Pericardium fibroblast (primary cell): ENCODE data around the gene ATXN10. TPM values are rescaled to one million over a fixed set of nuclear protein-coding genes. Genes with fewer than 3 reads are reported as not detected.

Experiments used
- total RNA-seq: library from RNA; depleted of rRNA; stranded (reverse); fragments of >200 nt; gene quantifications from 2 replicates; pipeline ENCODE4 v1.2.3, GENCODE V29; 2015

ATXN10 gene, protein sequence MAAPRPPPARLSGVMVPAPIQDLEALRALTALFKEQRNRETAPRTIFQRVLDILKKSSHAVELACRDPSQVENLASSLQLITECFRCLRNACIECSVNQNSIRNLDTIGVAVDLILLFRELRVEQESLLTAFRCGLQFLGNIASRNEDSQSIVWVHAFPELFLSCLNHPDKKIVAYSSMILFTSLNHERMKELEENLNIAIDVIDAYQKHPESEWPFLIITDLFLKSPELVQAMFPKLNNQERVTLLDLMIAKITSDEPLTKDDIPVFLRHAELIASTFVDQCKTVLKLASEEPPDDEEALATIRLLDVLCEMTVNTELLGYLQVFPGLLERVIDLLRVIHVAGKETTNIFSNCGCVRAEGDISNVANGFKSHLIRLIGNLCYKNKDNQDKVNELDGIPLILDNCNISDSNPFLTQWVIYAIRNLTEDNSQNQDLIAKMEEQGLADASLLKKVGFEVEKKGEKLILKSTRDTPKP
- 89.5 and 103 TPM in 2 replicates for total RNA-seq

DNA sequence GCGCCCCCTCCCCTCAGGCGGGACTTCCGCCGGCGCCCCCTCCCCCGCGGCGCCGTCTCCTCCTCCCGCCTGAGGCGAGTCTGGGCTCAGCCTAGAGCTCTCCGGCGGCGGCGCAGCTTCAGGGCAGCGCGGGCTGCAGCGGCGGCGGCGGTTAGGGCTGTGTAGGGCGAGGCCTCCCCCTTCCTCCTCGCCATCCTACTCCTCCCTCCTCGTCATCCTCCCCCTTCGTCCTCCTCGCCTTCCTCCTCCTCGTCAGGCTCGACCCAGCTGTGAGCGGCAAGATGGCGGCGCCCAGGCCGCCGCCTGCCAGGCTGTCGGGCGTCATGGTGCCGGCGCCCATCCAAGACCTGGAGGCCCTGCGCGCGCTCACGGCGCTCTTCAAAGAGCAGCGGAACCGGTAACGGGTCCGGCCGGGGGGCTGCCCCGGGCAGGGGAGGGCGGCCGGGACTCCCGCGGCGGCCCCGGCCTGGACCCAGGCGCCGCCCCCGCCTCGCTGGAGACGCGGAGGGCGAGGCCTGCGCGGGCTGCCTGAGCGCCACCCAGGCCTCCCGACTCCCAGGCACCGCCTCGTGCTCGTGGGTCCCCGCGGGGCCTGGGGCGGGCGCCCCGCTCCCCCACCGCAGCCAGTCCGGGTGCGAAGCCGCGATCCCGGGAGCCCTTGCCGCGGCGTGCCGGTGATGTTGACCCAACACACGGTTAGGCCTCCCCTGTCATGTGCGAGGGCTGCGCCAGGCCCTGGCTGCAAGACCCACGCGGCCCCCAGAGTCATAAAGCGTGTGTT, at the start of gene ATXN10:
Gene ATXN10 (plus strand): TSS at position 52 of the 781 bp plus-strand sequence. CDS start 230 bp downstream, at position 282.

Other genes starting within 250 kb of the ATXN10 start
- gene FBLN1, start 169.0 kb upstream of the ATXN10 start, total RNA-seq: 189 and 709 TPM in 2 replicates